ENCODE results near the gene ATP8A2.
"Not testable (repeated sequence)": the region's sequence is repeated elsewhere in the genome, so short reads cannot be mapped to it uniquely, and the experiment has no call there.

The ATP8A2 gene

GRCh38 chr13:25772534-25772933, 400.8 kb downstream of the ATP8A2 start:
- not testable (repeated sequence) for DNase-seq

GRCh38 chr13:25774056-25774455, 402.3 kb downstream of the ATP8A2 start:
- DNase-seq, result not testable (repeated sequence)

- DNase-seq, result no peak
Measured at GRCh38 chr13:25775275-25775674, 403.5 kb downstream of the ATP8A2 start.

- no peak for DNase-seq
Measured at GRCh38 chr13:25775986-25776385, 404.2 kb downstream of the ATP8A2 start.

- no peak for DNase-seq
Measured at GRCh38 chr13:25776722-25777121, 404.9 kb downstream of the ATP8A2 start.

GRCh38 chr13:25777509-25777908, 405.7 kb downstream of the ATP8A2 start:
- no peak for DNase-seq

GRCh38 chr13:25778365-25778764, 406.6 kb downstream of the ATP8A2 start:
- no peak for DNase-seq

- no peak for DNase-seq
Measured at GRCh38 chr13:25778808-25779305, 407.1 kb downstream of the ATP8A2 start.

- no peak for DNase-seq
Measured at GRCh38 chr13:25783076-25783475, 411.3 kb downstream of the ATP8A2 start.

- DNase-seq, result peak; percentile 6
Measured at GRCh38 chr13:25783601-25784024, 411.8 kb downstream of the ATP8A2 start.

- no peak for DNase-seq
Measured at GRCh38 chr13:25784119-25784518, 412.3 kb downstream of the ATP8A2 start.

- not testable (repeated sequence) for DNase-seq
Measured at GRCh38 chr13:25790137-25790536, 418.4 kb downstream of the ATP8A2 start.

- no peak for DNase-seq
Measured at GRCh38 chr13:25795277-25795676, 423.5 kb downstream of the ATP8A2 start.

GRCh38 chr13:25796474-25796873, 424.7 kb downstream of the ATP8A2 start:
- no peak for DNase-seq

GRCh38 chr13:25798998-25799397, 427.2 kb downstream of the ATP8A2 start:
- DNase-seq, result no peak

GRCh38 chr13:25800523-25800922, 428.7 kb downstream of the ATP8A2 start:
- no peak for DNase-seq

- no peak for DNase-seq
Measured at GRCh38 chr13:25802579-25802978, 430.8 kb downstream of the ATP8A2 start.

GRCh38 chr13:25803641-25804040, 431.9 kb downstream of the ATP8A2 start:
- no peak for DNase-seq

- DNase-seq, result no peak
Measured at GRCh38 chr13:25806264-25806974, 434.6 kb downstream of the ATP8A2 start.

GRCh38 chr13:25807562-25807961, 435.8 kb downstream of the ATP8A2 start:
- no peak for DNase-seq

- DNase-seq, result no peak
Measured at GRCh38 chr13:25811506-25811905, 439.7 kb downstream of the ATP8A2 start.

- DNase-seq, result no peak
Measured at GRCh38 chr13:25816239-25816638, 444.5 kb downstream of the ATP8A2 start.

- peak; percentile 71 for DNase-seq
Measured at GRCh38 chr13:25819856-25820530, 448.2 kb downstream of the ATP8A2 start.

GRCh38 chr13:25821776-25822175, 450.0 kb downstream of the ATP8A2 start:
- DNase-seq, result no peak
